Stimulated activated CD4-positive, alpha-beta T cell treated with anti-CD3 and anti-CD28 coated beads, Interleukin-4, amount 100 ng/mL, for 4 hours (primary cell): ENCODE measurements around the gene PSMD3.
"Not testable (repeated sequence)": the region's sequence is repeated elsewhere in the genome, so short reads cannot be mapped to it uniquely, and the experiment has no call there.

Source experiments
- DNase-seq, 2 experiments: peaks; one replicate each; pipeline ENCODE4 v3.0.0-alpha.2; 2020

Gene PSMD3

DNA sequence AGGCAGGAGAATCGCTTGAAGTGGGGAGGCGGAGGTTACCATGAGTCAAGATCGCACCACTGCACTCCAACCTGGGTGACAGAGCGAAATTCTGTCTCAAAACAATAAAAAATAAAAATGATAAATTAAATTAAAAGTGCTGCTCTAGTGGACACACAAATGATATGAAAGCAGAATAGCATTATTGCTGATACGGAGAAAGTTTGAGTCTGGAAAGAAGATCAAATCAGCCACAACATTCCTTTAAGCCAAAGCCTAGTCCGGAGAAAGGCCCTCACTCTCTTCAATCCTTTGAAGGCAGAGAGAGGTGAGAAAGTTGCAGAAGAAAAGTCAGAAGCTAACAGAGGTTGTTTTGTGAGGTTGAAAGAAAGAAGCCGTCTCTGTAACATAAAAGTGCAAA, 19.6 kb downstream of the PSMD3 start:
- DNase-seq, result no peak

DNA sequence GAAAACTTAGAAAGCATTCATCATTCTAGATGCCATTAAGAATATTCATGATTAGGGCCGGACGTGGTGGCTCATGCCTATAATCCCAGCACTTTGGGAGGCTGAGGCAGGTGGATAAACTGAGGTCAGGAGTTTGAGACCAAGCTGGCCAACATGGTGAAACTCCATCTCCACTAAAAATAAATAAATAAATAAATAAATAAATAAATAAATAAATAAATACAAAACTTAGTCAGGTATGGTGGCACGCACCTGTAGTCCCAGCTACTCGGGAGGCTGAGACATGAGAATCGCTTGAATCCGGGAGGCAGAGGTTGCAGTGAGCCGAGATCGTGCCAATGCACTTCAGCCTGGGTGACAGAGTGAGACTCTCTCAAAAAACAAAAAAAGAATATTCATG, 20.7 kb downstream of the PSMD3 start:
- not testable (repeated sequence) for DNase-seq

DNA sequence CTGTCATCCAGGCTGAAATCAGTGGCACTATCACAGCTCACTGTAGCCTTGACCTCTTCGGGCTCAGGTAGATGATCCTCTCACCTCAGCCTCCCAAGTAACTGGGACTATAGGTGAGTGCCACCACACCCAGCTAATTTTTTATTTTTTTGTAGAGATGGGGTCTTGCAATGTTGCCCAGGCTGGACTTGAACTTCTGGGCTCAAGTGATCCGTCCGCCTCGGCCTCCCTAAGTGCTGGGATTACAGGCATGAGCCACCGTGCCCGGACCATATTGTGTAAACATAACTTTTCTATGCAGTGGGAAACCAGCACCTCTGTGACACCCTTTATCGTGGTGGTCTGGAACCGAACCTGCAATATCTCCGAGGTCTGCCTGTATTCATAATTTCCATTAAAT, 23.5 kb downstream of the PSMD3 start:
- no peak for DNase-seq

DNA sequence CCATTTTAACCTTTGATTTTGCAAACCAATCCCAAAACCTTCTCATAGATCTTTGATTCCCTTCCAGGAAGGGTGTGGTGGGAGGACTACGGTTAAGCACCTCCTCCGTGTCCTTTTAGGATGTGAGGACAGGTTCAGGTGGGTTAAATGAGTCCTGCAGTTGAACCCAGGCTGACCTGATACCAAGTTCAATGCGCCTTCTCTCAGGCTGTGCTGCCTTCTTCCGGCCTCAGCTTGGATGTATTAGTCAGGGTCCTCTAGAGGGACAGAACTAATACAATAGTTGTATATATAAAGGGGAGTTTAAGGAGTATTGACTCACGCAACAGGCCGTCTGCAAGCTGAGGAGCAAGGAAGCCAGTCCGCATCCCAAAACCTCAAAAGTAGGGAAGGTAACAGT, 24.1 kb downstream of the PSMD3 start:
- no peak for DNase-seq

DNA sequence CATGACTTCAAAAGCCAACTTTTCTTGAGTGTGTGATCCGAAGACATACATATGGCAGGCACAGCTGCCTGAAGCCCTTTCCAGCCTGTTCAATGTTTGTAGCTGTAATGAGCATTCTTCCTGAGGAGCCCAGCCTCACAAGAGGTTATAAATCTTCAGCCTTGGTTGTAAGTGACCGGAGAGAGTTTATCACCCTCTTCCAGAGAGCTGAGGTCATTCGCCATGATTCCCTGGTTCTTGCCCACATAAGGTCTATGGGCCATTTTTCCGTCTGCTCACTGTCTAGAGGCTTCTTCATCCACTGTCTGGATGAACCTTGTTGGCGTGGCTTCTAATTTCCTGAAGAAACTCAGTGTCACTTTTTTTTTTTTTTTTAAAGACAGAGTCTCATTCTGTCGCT, 24.9 kb downstream of the PSMD3 start:
- no peak for DNase-seq

DNA sequence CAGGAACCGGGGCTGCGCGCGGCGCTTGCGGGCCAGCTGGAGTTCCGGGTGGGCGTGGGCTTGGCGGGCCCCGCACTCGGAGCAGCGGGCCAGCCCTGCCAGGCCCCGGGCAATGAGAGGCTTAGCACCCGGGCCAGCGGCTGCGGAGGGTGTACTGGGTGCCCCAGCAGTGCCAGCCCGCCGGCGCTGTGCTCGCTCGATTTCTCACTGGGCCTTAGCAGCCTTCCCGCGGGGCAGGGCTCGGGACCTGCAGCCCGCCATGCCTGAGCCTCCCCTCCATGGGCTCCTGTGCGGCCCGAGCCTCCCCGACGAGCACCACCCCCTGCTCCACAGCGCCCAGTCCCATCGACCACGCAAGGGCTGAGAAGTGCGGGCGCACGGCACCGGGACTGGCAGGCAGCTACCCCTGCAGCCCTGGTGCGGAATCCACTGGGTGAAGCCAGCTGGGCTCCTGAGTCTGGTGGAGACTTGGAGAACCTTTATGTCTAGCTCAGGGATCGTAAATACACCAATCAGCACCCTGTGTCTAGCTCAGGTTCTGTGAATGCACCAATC, 30.4 kb downstream of the PSMD3 start:
- DNase-seq, result not testable (repeated sequence)

DNA sequence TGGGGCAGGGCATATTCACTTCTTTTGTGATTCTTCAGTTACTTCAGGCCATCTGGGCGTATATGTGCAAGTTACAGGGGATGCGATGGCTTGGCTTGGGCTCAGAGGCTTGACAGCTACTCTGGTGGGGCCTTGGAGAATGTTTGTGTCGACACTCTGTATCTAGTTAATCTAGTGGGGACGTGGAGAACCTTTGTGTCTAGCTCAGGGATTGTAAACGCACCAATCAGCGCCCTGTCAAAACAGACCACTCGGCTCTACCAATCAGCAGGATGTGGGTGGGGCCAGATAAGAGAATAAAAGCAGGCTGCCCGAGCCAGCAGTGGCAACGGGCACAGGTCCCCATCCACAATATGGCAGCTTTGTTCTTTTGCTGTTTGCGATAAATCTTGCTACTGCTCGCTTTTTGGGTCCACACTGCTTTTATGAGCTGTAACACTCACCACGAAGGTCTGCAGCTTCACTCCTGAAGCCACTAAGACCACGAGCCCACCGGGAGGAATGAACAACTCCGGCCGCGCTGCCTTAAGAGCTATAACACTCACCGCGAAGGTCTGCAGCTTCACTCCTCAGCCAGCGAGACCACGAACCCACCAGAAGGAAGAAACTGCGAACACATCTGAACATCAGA, 31.5 kb downstream of the PSMD3 start:
- DNase-seq, result not testable (repeated sequence)

DNA sequence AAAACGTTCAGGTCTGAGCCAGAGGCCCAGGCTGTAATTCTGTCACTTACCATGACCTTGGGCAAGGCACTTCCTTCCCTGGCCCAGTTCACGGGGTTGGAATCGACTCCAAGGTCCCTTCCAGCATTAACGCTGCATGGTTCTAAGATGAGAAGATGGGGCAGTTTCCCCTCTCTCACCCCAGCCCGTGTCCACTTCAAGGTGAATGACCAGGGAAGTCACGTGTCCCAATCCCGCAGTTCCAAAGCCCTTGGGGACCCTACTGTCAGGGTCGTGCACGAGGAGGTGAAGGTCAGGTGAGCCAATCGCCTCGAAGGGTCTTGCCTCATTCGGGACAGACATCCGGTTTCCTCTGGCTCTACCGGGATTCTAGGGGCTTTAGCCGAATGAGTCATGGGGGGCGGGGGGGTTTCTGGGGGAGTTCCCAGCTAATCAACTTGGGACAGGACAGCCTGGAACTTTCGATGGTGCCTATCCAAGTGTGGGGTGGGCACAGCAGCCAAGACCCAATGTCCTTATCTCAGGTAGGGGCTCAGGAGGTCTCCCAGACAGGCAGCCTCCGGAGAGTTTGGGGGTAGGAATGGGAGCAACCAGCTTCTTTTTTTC, 33.9 kb downstream of the PSMD3 start:
- DNase-seq, result no peak

DNA sequence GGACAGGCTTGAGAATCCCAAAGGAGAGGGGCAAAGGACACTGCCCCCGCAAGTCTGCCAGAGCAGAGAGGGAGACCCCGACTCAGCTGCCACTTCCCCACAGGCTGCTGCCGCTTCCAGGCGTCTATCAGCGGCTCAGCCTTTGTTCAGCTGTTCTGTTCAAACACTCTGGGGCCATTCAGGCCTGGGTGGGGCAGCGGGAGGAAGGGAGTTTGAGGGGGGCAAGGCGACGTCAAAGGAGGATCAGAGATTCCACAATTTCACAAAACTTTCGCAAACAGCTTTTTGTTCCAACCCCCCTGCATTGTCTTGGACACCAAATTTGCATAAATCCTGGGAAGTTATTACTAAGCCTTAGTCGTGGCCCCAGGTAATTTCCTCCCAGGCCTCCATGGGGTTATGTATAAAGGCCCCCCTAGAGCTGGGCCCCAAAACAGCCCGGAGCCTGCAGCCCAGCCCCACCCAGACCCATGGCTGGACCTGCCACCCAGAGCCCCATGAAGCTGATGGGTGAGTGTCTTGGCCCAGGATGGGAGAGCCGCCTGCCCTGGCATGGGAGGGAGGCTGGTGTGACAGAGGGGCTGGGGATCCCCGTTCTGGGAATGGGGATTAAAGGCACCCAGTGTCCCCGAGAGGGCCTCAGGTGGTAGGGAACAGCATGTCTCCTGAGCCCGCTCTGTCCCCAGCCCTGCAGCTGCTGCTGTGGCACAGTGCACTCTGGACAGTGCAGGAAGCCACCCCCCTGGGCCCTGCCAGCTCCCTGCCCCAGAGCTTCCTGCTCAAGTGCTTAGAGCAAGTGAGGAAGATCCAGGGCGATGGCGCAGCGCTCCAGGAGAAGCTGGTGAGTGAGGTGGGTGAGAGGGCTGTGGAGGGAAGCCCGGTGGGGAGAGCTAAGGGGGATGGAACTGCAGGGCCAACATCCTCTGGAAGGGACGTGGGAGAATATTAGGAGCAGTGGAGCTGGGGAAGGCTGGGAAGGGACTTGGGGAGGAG, 34.7 kb downstream of the PSMD3 start, which contains the start of gene CSF3:
Gene CSF3 (plus strand): TSS at position 436 of the 993 bp plus-strand sequence. CDS start 35 bp downstream, at position 471.
- no peak for DNase-seq

DNA sequence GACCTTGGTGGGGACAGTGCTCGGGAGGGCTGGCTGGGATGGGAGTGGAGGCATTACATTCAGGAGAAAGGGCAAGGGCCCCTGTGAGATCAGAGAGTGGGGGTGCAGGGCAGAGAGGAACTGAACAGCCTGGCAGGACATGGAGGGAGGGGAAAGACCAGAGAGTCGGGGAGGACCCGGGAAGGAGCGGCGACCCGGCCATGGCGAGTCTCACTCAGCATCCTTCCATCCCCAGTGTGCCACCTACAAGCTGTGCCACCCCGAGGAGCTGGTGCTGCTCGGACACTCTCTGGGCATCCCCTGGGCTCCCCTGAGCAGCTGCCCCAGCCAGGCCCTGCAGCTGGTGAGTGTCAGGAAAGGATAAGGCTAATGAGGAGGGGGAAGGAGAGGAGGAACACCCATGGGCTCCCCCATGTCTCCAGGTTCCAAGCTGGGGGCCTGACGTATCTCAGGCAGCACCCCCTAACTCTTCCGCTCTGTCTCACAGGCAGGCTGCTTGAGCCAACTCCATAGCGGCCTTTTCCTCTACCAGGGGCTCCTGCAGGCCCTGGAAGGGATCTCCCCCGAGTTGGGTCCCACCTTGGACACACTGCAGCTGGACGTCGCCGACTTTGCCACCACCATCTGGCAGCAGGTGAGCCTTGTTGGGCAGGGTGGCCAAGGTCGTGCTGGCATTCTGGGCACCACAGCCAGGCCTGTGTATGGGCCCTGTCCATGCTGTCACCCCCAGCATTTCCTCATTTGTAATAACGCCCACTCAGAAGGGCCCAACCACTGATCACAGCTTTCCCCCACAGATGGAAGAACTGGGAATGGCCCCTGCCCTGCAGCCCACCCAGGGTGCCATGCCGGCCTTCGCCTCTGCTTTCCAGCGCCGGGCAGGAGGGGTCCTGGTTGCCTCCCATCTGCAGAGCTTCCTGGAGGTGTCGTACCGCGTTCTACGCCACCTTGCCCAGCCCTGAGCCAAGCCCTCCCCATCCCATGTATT, 35.7 kb downstream of the PSMD3 start:
- no peak for DNase-seq

DNA sequence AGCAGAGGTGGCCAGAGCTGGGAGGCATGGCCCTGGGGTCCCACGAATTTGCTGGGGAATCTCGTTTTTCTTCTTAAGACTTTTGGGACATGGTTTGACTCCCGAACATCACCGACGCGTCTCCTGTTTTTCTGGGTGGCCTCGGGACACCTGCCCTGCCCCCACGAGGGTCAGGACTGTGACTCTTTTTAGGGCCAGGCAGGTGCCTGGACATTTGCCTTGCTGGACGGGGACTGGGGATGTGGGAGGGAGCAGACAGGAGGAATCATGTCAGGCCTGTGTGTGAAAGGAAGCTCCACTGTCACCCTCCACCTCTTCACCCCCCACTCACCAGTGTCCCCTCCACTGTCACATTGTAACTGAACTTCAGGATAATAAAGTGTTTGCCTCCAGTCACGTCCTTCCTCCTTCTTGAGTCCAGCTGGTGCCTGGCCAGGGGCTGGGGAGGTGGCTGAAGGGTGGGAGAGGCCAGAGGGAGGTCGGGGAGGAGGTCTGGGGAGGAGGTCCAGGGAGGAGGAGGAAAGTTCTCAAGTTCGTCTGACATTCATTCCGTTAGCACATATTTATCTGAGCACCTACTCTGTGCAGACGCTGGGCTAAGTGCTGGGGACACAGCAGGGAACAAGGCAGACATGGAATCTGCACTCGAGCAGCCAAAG, 36.9 kb downstream of the PSMD3 start:
- DNase-seq, result no peak

DNA sequence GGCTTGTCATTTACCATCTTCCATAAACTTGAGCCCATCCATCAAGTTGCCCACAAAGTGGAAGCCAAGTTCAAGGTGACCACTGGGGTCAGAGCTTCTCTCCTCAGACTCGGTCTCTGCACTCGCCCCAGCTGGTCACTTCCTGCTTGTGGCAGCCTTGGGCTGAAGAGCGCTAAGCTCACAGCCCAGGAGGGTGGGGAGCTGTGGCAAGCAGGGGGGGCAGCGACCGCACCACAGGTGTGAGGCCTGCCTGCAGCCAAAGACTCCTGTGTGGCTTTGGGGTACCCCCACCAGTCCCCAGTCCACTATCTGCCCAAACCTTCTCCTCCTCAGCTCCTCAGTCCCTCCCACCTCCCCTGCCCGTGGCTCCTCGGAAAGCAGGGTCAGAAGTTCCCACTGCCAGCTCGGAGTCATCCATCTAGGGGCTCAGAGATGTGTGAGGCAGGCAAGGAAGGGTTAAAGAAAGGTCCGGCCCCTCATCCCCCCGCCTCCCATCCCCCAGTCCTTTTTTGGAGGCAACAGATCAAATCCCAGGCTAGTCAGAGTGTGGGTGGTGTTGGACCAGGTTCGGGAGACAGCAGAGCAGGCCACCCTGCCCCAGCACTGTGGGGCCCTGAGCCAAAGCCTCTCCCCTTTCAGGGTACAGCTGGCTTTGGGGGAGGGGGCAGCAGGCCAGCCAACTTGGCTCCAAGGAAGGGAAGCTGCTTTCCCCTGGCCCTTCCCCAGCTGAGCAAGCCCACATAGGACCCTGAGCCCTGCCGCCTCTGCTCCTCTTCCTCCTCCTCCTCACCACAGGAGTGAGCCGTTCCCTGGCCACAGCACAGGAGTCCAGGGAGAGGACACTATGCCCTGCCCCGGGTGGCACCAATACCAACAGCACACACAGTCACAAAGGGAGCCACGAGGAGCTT, 37.9 kb downstream of the PSMD3 start:
- DNase-seq, result no peak

DNA sequence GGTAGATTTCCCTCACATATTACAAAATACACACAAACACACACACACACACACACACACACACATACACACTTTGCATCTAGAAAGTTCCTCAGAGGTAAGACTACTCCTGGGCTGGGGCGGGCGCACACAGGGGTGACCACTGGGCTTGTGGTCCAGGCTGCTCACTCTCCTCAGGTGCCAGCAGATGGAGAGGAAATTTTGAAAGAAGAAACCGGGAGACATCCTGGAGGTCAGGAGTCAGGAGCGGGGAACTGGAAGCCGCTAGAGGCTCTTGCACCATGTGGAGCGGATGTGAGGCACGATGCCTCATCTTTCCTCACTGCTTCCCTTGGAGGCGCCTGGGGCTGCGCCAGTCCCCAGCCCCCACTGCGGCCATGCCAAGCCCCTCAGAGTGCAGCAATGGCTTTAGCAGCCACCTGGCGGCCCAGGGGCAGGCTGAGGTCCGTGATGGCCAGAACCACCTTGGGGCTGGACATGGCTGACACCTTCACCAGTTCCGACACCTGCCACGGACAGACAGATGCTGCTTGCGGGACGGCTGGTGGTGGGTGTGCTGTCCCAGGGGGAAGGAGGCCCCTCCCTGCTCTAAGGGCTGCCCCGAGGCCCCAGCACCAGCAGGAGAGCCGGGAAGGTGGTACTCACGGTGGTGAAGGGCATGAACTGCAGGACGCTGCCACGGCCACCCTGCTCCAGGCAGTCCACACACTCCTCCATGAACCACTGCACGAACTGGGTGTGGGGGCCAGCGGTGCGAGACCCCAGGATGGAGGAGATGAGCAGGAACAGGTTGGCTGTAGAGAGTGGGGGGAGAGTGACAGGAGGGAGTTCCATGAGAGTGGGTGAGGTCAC, 38.8 kb downstream of the PSMD3 start:
- no peak for DNase-seq

DNA sequence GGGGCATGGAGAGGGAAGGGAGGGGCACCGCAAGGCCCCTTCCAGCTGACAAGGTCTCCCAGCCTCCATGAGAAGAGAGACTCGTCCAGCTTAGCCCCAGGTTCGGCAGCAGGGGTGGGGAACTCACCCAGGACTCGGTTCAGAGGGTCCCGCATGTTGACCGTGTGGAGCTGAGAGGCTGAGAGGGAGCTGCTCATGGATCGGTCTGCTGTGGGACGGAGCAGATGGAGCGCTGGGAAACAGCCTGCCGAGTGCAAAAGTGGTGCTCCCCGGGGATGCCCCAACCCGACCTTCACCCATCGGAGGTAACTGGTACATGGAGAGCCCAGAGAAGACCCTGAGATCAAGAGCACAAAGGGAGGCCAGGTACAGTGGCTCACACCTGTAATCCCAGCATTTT, 39.5 kb downstream of the PSMD3 start:
- no peak for DNase-seq

DNA sequence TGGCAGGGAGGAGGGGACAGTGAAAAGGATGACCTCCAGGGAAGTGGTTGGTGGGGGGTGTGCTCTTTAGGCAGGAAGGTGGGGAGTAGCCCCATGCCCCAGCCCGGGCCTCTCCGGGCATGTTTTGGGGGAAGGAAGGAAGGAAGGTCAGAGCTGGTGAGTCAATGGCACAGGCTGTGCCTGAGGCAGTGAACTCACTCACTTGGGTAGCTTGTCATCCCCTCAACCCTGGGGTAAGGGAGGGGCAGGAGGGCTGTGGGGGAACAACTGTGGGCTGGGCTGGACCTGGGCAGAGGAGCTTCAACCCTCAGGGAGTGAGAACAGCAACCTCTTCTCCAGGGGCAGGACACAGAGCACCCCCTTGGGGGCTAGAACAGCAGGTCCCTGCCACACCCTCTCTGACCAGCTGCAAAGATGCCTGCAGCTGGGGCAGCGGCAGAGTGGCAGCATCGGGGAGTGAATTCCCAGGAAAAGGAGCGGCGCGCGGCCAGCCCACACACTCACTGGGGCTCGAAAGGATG, 40.9 kb downstream of the PSMD3 start:
- no peak for DNase-seq

DNA sequence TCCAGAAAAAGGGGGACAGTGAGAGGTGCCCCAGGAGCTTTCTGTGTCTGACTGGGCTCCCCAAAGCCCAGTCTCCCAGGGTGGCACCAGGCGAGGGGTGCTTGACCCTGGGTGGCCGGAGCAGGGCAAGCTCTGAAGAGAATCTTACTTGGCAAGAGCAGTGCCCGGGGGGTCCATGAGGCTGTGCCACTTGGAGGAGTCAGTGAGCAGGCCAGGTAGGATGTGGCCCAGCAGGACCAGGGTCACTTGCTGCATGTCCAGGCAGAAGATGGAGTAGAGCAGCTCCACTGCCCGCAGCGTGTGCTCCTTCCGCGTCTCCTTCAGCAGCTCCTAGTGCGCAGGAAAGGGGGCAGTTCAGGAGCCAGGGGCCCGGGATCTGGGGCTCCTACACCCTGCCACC, 41.9 kb downstream of the PSMD3 start:
- no peak for DNase-seq

DNA sequence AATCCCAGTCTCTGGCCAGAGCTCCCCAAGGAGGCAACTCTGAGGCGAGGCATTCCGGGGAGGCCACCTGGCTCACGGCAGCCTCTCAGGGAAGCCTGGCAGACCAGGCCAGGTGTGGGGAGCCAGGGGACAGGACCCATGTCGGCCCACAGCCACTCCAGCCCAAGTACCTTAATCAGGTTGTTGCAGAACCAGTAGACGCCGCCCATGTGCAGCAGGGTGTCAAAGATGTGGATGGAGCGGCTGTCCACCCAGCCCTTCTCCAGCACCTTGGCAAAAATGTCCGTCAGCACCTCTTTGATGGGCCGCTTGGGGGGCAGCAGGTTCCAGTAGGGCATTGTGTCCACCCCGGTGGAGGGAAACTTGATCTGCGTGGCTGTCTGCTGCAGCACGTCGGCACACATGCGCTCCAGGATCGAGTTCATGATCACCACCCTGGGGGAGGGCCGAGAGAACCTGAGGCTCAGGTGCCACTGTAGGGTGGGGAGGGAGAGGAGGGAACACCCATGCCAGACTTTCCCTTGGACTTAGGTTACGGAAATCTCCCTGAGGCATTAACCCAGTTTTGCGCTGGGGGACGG, 42.4 kb downstream of the PSMD3 start:
- no peak for DNase-seq

DNA sequence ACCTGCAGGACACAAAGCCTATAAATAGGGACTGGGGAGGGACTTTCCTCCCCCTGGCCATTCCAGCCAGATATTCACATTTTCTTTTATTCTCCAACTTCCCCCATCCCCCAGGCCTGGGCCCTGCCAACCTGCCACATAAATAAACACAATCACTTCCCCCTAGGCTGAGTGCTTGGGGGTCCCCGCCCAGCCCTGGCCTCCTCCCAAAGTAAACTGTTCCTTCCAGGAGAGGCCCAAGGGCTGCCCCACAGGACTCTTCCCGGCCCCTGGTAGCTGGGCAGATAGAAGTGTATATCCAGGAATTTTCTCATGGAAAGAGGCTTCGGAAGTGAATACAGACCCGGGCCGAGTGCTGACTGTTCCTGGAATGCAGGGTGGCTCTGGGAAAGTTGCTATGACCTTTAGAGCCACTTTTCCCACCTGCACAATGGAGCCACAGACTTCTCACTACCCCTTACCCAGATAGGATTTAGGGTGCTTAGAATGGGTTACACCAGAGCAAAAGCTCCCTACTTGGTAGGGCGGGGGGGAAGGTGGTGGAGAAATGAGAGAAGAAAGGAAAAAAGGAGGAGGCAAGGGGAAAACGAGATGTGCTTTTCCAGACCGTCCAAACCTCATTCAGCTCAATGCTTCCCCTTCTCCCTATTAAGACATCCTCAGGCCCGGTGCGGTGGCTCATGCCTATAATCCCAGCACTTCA, 43.1 kb downstream of the PSMD3 start:
- no peak for DNase-seq
